ENCODE results near the gene FMNL2.

FMNL2 gene

DNA sequence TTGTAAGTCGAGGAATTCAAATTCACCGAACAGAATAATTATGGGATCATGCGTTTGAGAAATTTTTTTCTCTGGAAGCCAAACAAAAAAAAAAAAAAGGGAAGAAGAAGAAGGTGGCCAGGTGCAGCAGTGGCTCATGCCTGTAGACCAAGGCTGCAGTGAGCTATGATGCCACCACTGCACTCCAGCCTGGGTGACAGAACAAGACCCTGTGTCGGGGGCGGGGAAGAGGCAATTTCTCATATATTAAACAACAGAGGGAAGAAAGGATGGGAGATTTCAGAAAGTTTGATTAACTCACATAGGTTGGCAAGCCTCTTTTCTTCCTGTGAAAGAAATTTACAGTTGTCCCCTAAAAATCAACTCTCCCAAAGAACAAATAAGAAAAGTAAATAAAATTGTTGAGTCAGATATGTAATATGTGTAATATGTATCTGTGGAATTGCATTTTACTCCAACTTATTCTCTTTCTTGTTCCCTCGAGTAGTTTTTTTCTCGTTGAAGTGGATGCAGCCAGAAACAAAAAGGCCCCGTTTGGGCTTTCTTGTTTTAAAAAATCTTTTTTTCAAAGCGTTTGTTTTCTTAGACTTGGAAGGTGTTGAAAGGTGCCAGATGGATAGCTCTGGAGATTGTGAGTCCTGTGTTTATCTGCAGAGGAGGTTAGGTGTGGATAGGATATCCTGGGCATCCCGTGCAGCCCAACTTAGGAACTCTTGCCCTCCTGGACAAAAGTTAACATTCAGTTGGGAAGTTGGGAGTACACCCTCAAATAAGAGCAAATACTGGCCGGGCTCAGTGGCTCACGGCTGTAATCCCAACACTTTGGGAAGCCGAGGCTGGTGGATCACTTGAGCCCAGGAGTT, 25.4 kb upstream of the FMNL2 start:
- TF ChIP-seq EZH2 (IDR thresholded peaks at IDR 0.05; ENCODE audit: borderline replicate concordance, low read depth, low read length, severe bottlenecking): no peak
- TF ChIP-seq, protein P1, sequence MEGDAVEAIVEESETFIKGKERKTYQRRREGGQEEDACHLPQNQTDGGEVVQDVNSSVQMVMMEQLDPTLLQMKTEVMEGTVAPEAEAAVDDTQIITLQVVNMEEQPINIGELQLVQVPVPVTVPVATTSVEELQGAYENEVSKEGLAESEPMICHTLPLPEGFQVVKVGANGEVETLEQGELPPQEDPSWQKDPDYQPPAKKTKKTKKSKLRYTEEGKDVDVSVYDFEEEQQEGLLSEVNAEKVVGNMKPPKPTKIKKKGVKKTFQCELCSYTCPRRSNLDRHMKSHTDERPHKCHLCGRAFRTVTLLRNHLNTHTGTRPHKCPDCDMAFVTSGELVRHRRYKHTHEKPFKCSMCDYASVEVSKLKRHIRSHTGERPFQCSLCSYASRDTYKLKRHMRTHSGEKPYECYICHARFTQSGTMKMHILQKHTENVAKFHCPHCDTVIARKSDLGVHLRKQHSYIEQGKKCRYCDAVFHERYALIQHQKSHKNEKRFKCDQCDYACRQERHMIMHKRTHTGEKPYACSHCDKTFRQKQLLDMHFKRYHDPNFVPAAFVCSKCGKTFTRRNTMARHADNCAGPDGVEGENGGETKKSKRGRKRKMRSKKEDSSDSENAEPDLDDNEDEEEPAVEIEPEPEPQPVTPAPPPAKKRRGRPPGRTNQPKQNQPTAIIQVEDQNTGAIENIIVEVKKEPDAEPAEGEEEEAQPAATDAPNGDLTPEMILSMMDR (IDR thresholded peaks at IDR 0.05; ENCODE audit: borderline replicate concordance, extremely low read depth, low read length, poor library complexity, severe bottlenecking): no peak
- Histone ChIP-seq H3K36me3 (ENCODE audit: insufficient read depth, low read length) (no peaks in the 10 kb centered on the region), H3K9ac (ENCODE audit: low read depth, low read length) (no peak overlapping the region), H3K27ac (ENCODE audit: low read length) (no peak overlapping the region), H3K4me2 (ENCODE audit: insufficient read depth, low read length) (no peak overlapping the region), H3K4me3 (ENCODE audit: low read depth in 1 of 2, low read length in 2 of 2) (no peak overlapping the region), H4K20me1 (ENCODE audit: insufficient read depth, low read length) (no peaks in the 10 kb centered on the region), H3K9me3 (ENCODE audit: insufficient read depth, low read length, severe bottlenecking) (no peaks in the 10 kb centered on the region), H3K4me1 (ENCODE audit: insufficient read depth, low read length) (no peaks in the 10 kb centered on the region), H3K27me3 (ENCODE audit: insufficient read depth, low read length, poor library complexity) (no peaks in the 10 kb centered on the region), H2AFZ (ENCODE audit: low read depth, low read length) (no peak overlapping the region), H3K79me2 (ENCODE audit: insufficient read depth, low read length) (no peaks in the 10 kb centered on the region)
- ATAC-seq (ENCODE audit: insufficient read depth, low read depth): no peak
- DNase-seq: no peak

DNA sequence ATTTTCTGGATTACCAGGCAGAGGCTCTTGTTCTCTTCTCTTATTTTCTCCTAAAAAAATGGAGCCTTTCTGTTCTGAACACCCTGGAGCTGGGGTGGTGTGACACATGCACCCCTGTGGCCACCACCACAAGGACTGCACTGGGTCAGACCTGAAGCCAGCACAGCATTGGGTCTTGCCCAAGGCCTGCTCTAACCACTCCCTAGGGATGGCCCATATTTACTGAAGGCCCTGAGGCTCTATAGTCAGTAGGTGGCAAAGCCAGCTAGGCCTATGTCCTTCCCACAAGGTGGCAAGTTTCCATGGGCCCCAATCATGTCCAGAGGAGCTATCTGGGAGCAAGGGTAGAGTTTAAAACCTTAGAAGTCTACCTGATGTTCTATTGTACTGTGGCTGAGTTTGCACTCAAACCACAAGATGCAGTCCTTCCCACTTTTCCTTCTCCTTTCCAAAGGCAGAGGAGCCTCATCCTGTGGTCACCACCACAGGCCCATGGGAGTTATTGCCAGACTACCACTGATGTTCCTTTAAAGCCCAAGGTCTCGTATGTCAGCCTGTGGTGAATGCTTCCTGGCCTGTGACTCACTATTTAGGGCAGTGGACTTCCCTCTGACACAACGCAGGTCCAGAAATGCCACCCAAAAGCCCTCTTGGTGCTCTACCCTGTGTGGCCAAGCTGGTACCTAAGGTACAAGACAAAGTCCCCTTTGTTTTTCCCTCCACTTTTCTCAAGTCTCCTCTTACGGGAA, 15.0 kb upstream of the FMNL2 start:
- Histone ChIP-seq H3K9ac (ENCODE audit: low read depth, low read length) (no peak overlapping the region), H3K79me2 (ENCODE audit: insufficient read depth, low read length) (no peaks in the 10 kb centered on the region), H3K27ac (ENCODE audit: low read length) (no peak overlapping the region), H3K9me3 (ENCODE audit: insufficient read depth, low read length, severe bottlenecking) (no peaks in the 10 kb centered on the region), H3K4me2 (ENCODE audit: insufficient read depth, low read length) (no peak overlapping the region), H3K36me3 (ENCODE audit: insufficient read depth, low read length) (no peaks in the 10 kb centered on the region), H4K20me1 (ENCODE audit: insufficient read depth, low read length) (no peaks in the 10 kb centered on the region), H3K4me3 (ENCODE audit: low read depth in 1 of 2, low read length in 2 of 2) (no peak overlapping the region), H3K27me3 (ENCODE audit: insufficient read depth, low read length, poor library complexity) (no peaks in the 10 kb centered on the region), H3K4me1 (ENCODE audit: insufficient read depth, low read length) (no peaks in the 10 kb centered on the region), H2AFZ (ENCODE audit: low read depth, low read length) (no peak overlapping the region)
- no peak for TF ChIP-seq EZH2 (IDR thresholded peaks at IDR 0.05; ENCODE audit: borderline replicate concordance, low read depth, low read length, severe bottlenecking)
- TF ChIP-seq, protein P1 (IDR thresholded peaks at IDR 0.05; ENCODE audit: borderline replicate concordance, extremely low read depth, low read length, poor library complexity, severe bottlenecking): no peak
- ATAC-seq (ENCODE audit: insufficient read depth, low read depth): no peak
- no peak for DNase-seq

DNA sequence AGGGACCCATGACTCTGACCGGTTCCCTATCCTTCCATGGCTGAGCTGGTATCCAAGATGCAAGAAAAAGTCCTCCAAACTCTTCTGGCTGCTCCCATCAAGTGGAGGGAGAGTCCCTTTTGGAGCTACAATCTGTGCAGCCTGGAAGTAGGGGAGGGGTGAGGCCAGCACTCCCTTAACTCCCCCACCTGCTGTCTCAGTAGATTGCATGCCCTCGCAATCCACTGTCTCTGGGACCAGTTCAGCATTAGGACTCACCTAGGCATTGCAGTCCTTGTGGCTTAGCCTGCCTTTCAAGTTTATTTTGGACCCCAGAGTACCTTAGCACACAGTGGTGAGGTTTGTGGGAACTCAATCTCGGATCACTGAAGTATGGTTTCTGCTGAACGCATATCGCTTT, 14.2 kb upstream of the FMNL2 start:
- Histone ChIP-seq H3K4me3 (ENCODE audit: low read depth in 1 of 2, low read length in 2 of 2) (no peak overlapping the region), H4K20me1 (ENCODE audit: insufficient read depth, low read length) (no peaks in the 10 kb centered on the region), H3K9ac (ENCODE audit: low read depth, low read length) (no peak overlapping the region), H3K27ac (ENCODE audit: low read length) (no peak overlapping the region), H3K27me3 (ENCODE audit: insufficient read depth, low read length, poor library complexity) (no peaks in the 10 kb centered on the region), H3K4me2 (ENCODE audit: insufficient read depth, low read length) (no peak overlapping the region), H2AFZ (ENCODE audit: low read depth, low read length) (no peak overlapping the region), H3K79me2 (ENCODE audit: insufficient read depth, low read length) (no peaks in the 10 kb centered on the region), H3K9me3 (ENCODE audit: insufficient read depth, low read length, severe bottlenecking) (no peaks in the 10 kb centered on the region), H3K4me1 (ENCODE audit: insufficient read depth, low read length) (no peaks in the 10 kb centered on the region), H3K36me3 (ENCODE audit: insufficient read depth, low read length) (no peaks in the 10 kb centered on the region)
- ATAC-seq (ENCODE audit: insufficient read depth, low read depth): no peak
- no peak for TF ChIP-seq EZH2 (IDR thresholded peaks at IDR 0.05; ENCODE audit: borderline replicate concordance, low read depth, low read length, severe bottlenecking)
- TF ChIP-seq, protein P1 (IDR thresholded peaks at IDR 0.05; ENCODE audit: borderline replicate concordance, extremely low read depth, low read length, poor library complexity, severe bottlenecking): no peak
- DNase-seq: no peak
